HG03565 (cell line): Measurements from ENCODE around the gene TIAM1.

Experiments
- ATAC-seq: cut with Tn5 transposase; IDR thresholded peaks from one replicate; pipeline ENCODE4 v1.9.1; 2021; ENCODE audit warnings: mild to moderate bottlenecking, moderate library complexity; ENCODE audit not compliant: unreplicated experiment

TIAM1 gene

DNA sequence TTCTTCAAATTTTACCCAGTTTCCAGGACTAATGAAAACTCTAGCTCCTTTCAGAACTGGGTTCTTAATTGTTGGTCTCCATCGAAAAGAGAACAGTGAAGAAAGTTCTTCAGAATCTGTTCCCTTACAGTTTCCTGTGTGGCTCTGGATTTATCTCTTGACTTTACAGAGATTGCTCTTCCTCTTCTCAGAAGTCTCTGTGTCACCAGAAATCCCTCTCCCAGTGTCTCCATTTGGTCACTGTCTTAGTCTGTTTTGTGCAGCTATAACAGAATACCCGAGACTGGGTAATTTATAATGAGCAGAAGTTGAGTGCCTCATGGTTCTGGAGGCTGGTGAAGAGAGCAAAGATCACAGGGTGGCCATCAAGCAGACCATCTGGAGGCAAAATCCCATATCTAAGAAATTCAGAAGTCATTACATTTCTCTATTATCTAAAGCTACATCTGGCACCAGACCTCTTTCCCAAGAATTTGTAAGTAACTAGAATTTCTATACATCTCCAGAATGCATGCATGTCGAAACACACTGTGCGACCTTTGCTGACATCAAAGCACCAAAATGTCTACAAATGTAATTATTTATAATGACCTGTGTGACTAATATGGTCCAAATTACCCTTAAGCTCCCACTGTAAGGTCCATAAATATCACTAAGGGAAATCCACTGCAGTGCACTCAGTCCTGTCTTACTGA, 240.3 kb downstream of the TIAM1 start:
- ATAC-seq = no peak

DNA sequence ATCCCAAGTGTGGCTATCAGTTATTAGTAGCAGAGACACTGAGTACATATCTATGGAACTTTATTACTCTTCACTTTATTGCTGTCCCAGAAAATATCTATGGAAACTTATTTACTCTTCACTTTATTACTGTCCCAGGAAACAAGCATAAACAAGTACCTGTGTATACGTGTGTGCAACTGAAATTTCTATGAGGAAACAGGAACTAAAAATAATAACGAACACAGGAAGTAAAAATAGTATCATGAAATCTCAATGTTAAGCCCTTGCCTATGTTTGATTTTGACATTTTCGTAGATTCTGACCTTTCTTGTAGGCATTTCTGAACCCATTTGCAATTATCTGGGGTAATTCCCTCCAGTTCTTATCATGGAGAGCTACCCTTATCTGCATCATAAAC, 240.9 kb downstream of the TIAM1 start:
- ATAC-seq = no peak

DNA sequence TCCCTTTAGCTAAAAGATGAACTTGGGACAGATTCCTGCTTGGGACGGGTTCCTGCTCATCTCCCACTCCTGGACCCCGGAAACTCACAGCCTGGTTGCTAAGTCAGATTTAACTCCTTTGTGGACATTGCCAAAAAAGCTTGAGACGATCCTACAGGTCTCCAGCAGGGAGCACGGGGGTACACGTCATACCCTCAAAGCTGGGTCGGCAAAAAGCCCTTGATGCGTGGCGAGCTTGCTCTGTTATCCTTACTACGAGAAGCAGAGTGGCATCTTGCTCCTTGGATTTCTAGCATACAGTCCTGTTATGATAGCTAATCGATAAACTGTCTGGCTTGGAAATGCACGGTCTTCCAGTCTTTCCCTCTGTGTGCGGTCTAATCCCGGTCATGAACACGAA, 244.9 kb downstream of the TIAM1 start:
- ATAC-seq = no peak

DNA sequence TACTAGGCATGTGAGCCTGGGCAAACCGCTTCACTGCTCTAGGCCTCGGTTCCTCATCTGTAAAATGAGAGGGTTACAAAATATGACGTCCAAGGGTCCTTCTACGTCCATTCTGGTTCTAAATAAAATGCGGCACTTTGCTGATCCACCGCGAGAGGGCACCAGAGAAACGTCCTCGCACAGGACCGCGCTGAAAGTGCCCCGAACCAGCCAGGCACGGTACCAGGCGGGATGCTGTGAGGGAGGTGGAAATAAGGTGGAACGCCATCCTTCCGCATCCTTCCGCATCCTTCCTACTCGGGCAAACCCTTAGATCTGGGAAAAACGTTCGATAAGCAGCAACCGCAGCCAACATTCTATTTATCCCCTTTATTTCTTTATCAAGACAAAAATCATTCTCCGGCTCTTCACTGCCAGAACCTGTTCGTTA, 245.5 kb downstream of the TIAM1 start:
- ATAC-seq = peak; percentile 61

DNA sequence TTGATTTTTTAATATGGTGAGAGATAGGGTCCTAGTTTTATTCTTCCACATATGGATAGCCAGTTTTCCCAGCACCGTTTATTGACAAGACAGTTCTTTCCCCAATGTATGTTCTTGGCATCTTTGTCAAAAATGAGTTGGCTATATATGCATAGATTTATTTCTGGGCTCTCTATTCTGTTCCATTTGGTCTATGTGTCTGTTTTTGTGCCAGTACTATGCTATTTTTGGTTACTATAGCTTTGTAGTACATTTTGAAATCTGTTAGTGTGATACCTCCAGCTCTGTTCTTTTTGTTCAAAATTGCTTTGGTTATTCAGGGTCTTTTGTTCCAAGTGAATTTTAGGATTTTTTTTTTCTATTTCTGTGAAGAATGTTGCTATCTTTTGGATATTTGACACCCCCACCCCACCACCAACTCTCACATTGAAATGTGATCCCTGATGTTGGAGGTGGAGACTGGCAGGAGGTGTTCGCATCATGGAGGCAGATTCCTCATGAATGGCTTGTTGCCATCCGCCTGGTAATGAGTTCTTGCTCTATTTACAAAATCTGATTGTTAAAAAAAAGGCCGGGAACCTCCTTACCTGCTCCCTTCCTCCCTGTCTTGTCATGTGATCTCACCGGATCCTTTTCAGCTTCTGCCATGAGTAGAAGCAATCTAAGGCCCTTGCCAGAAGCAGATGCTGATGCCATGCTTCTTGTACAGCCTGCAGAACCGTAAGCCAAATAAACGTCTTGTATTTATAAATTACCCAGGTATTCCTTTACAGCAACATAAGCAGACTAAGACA, 251.0 kb downstream of the TIAM1 start:
- no peak for ATAC-seq

DNA sequence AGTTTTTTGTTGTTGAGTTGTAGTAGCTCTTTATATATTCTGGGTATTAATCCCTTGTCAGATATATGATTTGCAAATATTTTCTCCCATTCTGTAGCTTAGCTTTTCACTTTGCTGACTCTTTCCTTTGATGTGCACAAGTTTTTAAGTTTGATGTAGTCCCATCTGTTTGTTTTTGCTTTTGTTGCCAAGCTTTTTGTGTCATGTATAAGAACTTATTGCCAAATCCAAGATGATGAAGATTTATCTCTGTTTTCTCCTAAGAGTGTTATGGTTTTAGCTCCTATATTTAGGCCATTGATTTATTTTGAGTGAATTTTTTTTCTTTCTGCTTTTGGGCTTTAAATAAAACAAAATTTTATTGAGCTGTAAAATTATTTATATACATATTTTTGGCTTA, 253.7 kb downstream of the TIAM1 start:
- no peak for ATAC-seq

DNA sequence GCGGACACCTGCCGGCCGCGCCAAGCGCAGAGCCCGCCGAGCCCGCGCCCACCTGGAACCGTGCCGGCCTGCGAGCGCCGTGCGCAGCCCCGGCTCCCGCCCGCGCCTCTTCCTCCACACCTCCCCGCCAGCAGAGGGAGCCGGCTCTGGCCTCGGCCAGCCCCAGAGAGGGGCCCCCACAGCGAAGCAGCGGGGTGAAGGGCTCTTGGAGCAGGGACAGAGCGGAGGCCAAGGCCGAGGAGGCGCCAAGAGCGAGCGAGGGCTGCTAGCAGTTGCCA, 255.6 kb downstream of the TIAM1 start:
- no peak for ATAC-seq

DNA sequence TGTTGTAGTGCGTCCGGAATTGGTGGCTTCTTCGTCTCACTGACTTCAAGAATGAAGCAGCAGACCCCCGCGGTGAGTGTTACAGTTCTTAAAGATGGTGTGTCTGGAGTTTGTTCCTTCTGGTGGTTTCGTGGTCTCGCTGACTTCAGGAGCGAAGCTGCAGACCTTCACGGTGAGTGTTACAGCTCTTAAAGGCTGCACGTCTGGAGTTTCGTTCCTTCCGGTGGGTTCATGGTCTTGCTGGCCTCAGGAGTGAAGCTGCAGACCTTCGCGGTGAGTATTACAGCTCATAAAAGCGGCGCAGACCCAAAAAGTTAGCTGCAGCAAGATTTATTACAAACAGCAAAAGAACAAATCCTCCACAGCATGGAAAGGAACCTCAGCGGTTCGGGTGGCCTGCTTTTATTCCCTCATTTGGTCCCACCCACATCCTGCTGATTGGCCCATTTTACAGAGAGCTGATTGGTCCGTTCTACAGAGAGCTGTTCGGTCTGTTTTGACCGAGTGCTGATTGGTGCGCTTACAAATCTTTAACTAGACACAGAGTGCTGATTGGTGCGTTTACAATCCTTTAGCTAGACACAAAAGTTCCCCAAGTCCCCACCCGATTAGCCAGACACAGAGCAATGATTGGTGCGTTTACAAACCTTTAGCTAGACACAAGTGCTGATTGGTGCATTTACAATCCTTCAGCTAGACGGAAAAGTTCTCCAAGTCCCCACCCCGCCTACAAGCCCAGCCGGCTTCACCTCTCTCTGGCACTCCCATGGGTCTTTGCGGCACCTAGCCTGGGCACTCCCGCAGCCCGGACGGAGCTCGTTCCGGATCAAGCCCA, 256.2 kb downstream of the TIAM1 start:
- ATAC-seq = no peak

DNA sequence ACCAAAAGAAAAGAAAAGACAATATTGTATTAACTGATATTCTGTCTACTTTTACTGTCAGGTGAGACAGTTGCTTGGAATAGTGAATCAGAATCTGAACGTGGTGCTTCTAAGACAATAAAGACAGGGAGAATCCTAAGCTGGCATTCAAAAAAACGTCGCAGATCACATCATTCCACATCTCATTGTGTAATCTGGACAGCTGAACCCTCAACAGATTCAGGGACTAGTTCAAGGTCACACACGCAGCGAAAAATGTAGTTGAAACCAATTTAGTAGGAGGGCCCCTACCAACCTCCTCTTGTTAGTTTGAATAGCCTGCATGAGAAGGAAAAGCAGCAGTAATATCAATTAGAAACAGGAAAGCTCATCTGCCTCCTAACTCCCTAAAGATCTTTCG, 259.4 kb downstream of the TIAM1 start:
- no peak for ATAC-seq

DNA sequence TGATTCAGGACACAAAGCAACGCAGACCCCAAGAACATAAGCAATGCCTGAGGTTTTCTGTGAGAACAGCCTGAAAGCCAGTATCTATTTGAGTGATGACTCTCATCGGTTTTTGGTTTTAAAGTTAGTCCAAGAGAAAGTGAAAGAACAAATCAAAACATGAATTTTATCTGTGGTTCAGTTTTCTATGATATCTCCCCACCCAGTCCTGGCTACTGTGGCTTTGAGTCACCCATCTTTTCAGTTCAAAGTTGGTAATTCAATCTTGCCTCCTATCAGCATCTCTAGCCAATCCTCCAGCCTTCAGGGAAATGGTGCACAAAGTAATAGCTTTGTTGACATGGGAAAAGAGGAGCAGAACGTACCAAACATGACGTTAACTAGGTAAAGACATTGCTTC, 265.3 kb downstream of the TIAM1 start:
- peak; percentile 81 for ATAC-seq

DNA sequence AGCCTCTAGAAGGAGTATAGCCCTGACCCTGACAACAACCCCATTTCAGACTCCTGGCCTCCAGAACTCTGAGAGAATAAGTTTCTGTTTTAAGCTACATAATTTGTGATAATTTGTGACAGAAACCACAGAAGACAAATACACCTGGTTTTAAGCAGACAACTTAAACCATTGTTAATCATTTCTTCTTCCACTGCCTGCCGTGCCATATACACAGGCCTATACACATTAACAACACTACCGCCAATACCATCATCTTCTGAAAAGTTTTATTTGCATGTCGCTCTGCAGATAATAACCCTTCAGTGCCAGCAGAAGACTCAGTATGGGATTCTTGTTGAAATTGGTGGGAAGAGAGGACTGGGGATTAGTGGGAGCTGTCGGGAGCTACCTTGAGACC, 265.8 kb downstream of the TIAM1 start:
- ATAC-seq = peak; percentile 5

DNA sequence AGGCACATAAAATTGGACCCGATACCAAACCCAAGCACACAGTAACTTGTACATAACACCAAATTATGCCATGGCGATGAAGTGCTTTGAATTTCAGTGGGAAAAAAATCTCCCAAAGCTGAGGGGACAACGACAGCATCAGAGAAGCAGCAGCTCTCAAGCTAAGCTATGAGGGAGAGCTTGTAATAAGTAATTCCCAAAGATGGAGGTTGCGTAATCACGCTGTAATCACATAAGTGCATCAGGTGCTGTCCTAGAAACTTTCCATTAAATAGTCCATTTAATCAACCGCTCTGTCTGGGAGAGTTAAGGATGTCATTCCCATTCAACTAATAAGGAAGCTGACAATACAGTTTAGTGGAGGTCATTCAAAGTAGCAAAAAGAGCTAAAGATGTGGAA, 268.2 kb downstream of the TIAM1 start:
- ATAC-seq = no peak

DNA sequence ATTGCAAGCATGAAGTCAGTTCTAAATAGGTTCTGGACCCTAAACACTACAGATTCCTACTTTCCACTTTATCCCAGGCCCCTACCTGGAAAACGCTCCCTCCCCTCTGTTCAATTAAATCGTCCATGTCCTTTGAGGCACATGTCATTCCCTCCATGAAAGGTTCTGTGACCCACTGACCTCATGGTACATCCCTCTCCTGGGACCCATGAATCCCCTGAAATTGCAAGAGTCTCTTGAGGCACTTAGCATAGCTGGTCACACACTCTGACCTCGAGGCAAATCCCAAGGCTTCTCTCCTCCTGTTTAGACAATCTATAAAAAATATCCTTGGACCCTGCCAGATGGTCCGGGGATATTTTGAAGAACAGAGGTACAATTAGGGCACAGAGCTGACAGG, 271.5 kb downstream of the TIAM1 start:
- no peak for ATAC-seq
